Spleen (tissue), 11 donors: ENCODE results near the gene CEBPE. TPM values are rescaled to one million over a fixed set of nuclear protein-coding genes. Genes with fewer than 3 reads are reported as not detected.

ENCODE experiments used
- DNase-seq: peaks from one replicate; pipeline ENCODE4 v3.0.0-alpha.2; 2020
- H3K27ac ChIP-seq, 8 donors: fragments of 200-600 bp; sonication (generic) in 7 of 8; 1 replicate in 4 of 8; 2 replicates in 4 of 8; pipeline versions ENCODE4 v1.5.0 to v1.8.0; 2016 to 2021; ENCODE audit warnings: inconsistent platforms in 4 of 8, mild to moderate bottlenecking in 4 of 8, moderate library complexity in 1 of 8
- H3K27me3 ChIP-seq, 7 donors: fragments of 200-600 bp; sonication (generic) in 6 of 7; replicated peaks in 1 of 7; 1 replicate in 4 of 7; 2 replicates in 3 of 7; pipeline versions ENCODE4 v1.5.0 to v1.8.0; 2016 to 2021; ENCODE audit warnings: inconsistent platforms in 3 of 7, mild to moderate bottlenecking in 1 of 7
- H3K36me3 ChIP-seq, 6 donors: fragments of 200-600 bp; sonication (generic) in 5 of 6; 1 replicate in 4 of 6; 2 replicates in 2 of 6; pipeline versions ENCODE4 v1.5.0 to v1.8.0; 2016 to 2021; ENCODE audit warnings: inconsistent platforms in 2 of 6
- H3K4me1 ChIP-seq, 6 donors: fragments of 200-600 bp; sonication (generic) in 5 of 6; 1 replicate in 3 of 6; 2 replicates in 3 of 6; pipeline versions ENCODE4 v1.5.0 to v1.8.0; 2016 to 2021; ENCODE audit warnings: inconsistent platforms in 3 of 6
- H3K4me3 ChIP-seq, 8 donors: fragments of 200-600 bp; sonication (generic) in 7 of 8; 1 replicate in 4 of 8; 2 replicates in 4 of 8; pipeline versions ENCODE4 v1.5.0 to v1.8.0; 2016 to 2021; ENCODE audit warnings: inconsistent platforms in 4 of 8, mild to moderate bottlenecking in 4 of 8, moderate library complexity in 2 of 8
- H3K9me3 ChIP-seq, 8 donors: fragments of 200-600 bp; sonication (generic) in 7 of 8; 1 replicate in 4 of 8; 2 replicates in 4 of 8; pipeline versions ENCODE4 v1.5.0 to v1.8.0; 2016 to 2021; ENCODE audit warnings: inconsistent platforms in 4 of 8
- POLR2A ChIP-seq, 3 donors: fragments of 450-650 bp; IDR thresholded peaks; one replicate each; pipeline ENCODE4 v1.5.1; 2017; ENCODE audit warnings: antibody characterized with exemption in 3 of 3, mild to moderate bottlenecking in 1 of 3
- POLR2AphosphoS5 ChIP-seq, 3 donors: sonication (generic); formaldehyde crosslinking; IDR thresholded peaks; one replicate each; pipeline ENCODE4 v1.5.1; 2017; ENCODE audit warnings: antibody characterized with exemption in 3 of 3
- WGBS, 5 donors: extraction: QIAGEN DNeasy Blood & Tissue Kit in 3 of 5; methylation state at CpG; one replicate each; pipeline versions ENCODE4 v1.1.5 to v1.1.7; 2013 to 2018; 5-methylcytosine and 5-hydroxymethylcytosine counted together
- intact Hi-C: fragments of 100-400 bp; cut with DNase I; formaldehyde crosslinking; loops from one replicate; pipeline ENCODE4 v1.15.0; 2023; ENCODE audit warnings: low total_unique reads
- polyA plus RNA-seq, 3 donors: library from polyadenylated mRNA; stranded (reverse); fragments of 200-250 nt; gene quantifications; one replicate each; pipeline ENCODE4 v1.2.1, GENCODE V29; 2013
- total RNA-seq, 7 donors: library from RNA; depleted of rRNA in 3 of 7; stranded (reverse); fragments of >200 nt in 3 of 7; fragmentation: NEBNext Ultra II Directional in 4 of 7; extraction: Animal tissue kit (Norgen Biotek cat#: 25700) in 4 of 7; gene quantifications; one replicate each; pipeline versions ENCODE4 v1.1.0 to v1.2.1, GENCODE V29; 2016 to 2021
- TF ChIP-seq, protein P1 (sequence below), 11 experiments: fragments of 200-600 bp in 7 of 11; fragments of 450-650 bp in 4 of 11; sonication (generic) in 4 of 11; IDR thresholded peaks in 8 of 11; conservative IDR thresholded peaks in 3 of 11; 1 replicate in 7 of 11; 2 replicates in 4 of 11; pipeline versions ENCODE4 v1.4.0 to v1.8.0; 2016 to 2021; ENCODE audit warnings: antibody characterized with exemption in 11 of 11, inconsistent platforms in 4 of 11, mild to moderate bottlenecking in 1 of 11
- donor health status: healthy with polysubstance abuse.
- donor health status: DM: no; HTN: no; CAD: no; lungs with moderate emphysema.
- donor health status: DM: no; HTN: no; CAD: no.
- donor health status: Bipolar disorder and iron deficiency.
- donor health status: healthy.
- donor health status: DM: no; HTN: no; CAD: no.
- donor health status: DM: yes; HTN: yes; CAD: no.

Gene CEBPE
- total and polyA plus RNA-seq, 10 donors: 0.64 to 9.6 (median 1.5) TPM

- TF ChIP-seq POLR2A (IDR thresholded peaks at IDR 0.05) (no peak), POLR2AphosphoS5 (IDR thresholded peaks at IDR 0.05) (no peak)
- TF ChIP-seq, protein P1, sequence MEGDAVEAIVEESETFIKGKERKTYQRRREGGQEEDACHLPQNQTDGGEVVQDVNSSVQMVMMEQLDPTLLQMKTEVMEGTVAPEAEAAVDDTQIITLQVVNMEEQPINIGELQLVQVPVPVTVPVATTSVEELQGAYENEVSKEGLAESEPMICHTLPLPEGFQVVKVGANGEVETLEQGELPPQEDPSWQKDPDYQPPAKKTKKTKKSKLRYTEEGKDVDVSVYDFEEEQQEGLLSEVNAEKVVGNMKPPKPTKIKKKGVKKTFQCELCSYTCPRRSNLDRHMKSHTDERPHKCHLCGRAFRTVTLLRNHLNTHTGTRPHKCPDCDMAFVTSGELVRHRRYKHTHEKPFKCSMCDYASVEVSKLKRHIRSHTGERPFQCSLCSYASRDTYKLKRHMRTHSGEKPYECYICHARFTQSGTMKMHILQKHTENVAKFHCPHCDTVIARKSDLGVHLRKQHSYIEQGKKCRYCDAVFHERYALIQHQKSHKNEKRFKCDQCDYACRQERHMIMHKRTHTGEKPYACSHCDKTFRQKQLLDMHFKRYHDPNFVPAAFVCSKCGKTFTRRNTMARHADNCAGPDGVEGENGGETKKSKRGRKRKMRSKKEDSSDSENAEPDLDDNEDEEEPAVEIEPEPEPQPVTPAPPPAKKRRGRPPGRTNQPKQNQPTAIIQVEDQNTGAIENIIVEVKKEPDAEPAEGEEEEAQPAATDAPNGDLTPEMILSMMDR (IDR thresholded peaks at IDR 0.05 in 8 of 11, conservative IDR thresholded peaks at IDR 0.05 in 3 of 11): no peak
- no peaks in the 10 kb centered on the region for H3K27me3 ChIP-seq
- peaks cover 0 to under 1% (median 0%) of the 10 kb centered on the region in 6 donors for H3K4me1 ChIP-seq
- H3K36me3 ChIP-seq: peaks cover 0 to 55% (median 0%) of the 10 kb centered on the region in 6 donors
- WGBS, 5 donors: 82 to 94% (median 88%) methylated on average over 15 to 16 of the region's 16 CpGs
- peak; percentile 61 for DNase-seq
- intact Hi-C loops: no loop called here
- H3K9me3 ChIP-seq: no peaks in the 10 kb centered on the region
- H3K4me3 ChIP-seq: no peak overlapping the region
- no peak overlapping the region for H3K27ac ChIP-seq
These were observed 17.6 kb upstream of the CEBPE start for GRCh38 chr14:23136566-23137133.

DNA sequence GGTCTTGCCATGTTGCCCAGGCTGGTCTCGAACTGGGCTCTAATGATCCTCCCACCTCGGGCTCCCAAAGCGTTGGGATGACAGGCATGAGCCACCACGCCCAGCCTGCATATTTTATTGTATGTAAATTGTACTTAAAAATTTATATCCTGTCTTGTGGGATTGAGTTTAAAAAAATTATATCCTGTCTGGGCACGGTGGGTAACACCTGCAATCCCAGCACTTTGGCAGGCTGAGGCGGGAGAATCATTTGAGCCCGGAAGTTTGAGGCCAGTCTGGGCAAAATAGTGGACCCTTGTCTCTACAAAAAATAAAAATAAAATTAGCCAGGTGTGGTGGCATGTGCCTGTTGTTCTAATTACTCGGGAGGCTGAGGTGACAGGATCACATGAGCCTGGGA is 13.9 kb upstream of the CEBPE start:
- Histone ChIP-seq H3K4me3 (no peak overlapping the region), H3K27ac (no peak overlapping the region), H3K27me3 (no peaks in the 10 kb centered on the region), H3K4me1 (peaks cover 0 to 37% (median 13%) of the 10 kb centered on the region in 6 donors), H3K9me3 (no peaks in the 10 kb centered on the region), H3K36me3 (peaks cover 0 to 46% (median 0%) of the 10 kb centered on the region in 6 donors)
- intact Hi-C loops: no loop called here
- TF ChIP-seq POLR2A (IDR thresholded peaks at IDR 0.05) (no peak), POLR2AphosphoS5 (IDR thresholded peaks at IDR 0.05) (no peak)
- DNase-seq: peak; percentile 3
- WGBS, 5 donors: 69 to 76% (median 71%) methylated on average over 8 of the region's 8 CpGs

DNA sequence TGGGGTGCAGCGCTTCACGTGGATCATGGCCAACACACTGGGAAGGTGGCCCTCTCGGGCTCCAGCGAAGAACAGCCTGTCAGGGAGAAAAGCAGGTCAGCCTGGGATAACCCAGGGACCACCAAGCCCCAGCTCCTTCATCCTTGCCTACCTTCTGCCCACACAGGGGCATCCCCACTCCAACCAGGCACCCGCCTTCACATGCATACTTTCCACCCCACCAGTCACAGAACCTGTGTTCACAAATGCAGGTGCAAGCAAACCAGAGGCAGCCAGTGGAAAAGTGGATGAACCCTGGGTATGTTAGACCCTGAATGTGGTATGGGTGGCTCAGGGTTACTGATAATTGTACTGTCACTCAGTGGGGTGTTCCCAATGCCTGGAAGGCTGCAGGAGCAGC is 12.4 kb upstream of the CEBPE start:
- Histone ChIP-seq H3K4me1 (peaks cover 0 to 39% (median 13%) of the 10 kb centered on the region in 6 donors), H3K4me3 (no peak overlapping the region), H3K9me3 (no peaks in the 10 kb centered on the region), H3K27me3 (no peaks in the 10 kb centered on the region), H3K36me3 (peaks cover 0 to 46% (median 2%) of the 10 kb centered on the region in 6 donors), H3K27ac (no peak overlapping the region)
- TF ChIP-seq POLR2AphosphoS5 (IDR thresholded peaks at IDR 0.05) (no peak), POLR2A (IDR thresholded peaks at IDR 0.05) (no peak)
- TF ChIP-seq, protein P1 (IDR thresholded peaks at IDR 0.05 in 8 of 11, conservative IDR thresholded peaks at IDR 0.05 in 3 of 11): no peak
- 72 to 94% (median 84%) methylated on average over 5 of the region's 5 CpGs for WGBS, 5 donors
- DNase-seq: peak; percentile 36
- intact Hi-C loops: no loop called here

DNA sequence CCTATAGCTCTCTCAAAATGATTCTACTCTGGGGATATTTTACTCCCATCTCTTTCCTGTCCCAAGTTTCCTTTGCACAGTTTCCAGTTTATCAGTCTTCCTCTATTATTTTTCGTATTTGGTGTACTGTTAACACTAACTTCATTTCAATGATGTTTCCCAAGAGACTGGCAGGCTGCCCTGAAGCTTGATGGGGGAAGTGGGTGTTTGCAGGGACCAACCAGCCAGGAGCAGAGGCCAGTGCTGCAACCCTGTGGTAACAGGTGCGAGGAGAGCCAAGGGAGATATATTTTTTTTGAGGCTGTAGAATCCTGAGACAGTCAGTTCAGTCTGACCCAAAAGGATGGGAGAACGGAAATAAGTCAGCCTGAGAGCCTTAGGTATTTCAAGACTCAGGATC is 11.8 kb upstream of the CEBPE start:
- peaks cover 0 to 39% (median 13%) of the 10 kb centered on the region in 6 donors for H3K4me1 ChIP-seq
- H3K4me3 ChIP-seq: no peak overlapping the region
- DNase-seq: peak; percentile 53
- H3K27me3 ChIP-seq: no peaks in the 10 kb centered on the region
- WGBS, 5 donors: 31 to 66% (median 41%) methylated on average over 3 of the region's 3 CpGs
- peaks cover 0 to 41% (median 2%) of the 10 kb centered on the region in 6 donors for H3K36me3 ChIP-seq
- H3K27ac ChIP-seq: no peak overlapping the region
- intact Hi-C loops: no loop called here
- TF ChIP-seq POLR2AphosphoS5 (IDR thresholded peaks at IDR 0.05): peak in 1 of 3 donors; percentile 26
- TF ChIP-seq, protein P1 (IDR thresholded peaks at IDR 0.05 in 8 of 11, conservative IDR thresholded peaks at IDR 0.05 in 3 of 11): no peak
- TF ChIP-seq POLR2A (IDR thresholded peaks at IDR 0.05): no peak
- H3K9me3 ChIP-seq: no peaks in the 10 kb centered on the region
